22Rv1 (cell line): ENCODE results near the gene FAM168A.

Experiments
- ZFX ChIP-seq: fragments of 450-650 bp; IDR thresholded peaks from 2 replicates; pipeline ENCODE4 v1.6.1; 2017; ENCODE audit warnings: antibody characterized with exemption, borderline replicate concordance
- TF ChIP-seq, protein P1 (sequence below): fragments of 450-650 bp; IDR thresholded peaks from 2 replicates; pipeline ENCODE4 v1.5.1; 2017; ENCODE audit warnings: mild to moderate bottlenecking

DNA sequence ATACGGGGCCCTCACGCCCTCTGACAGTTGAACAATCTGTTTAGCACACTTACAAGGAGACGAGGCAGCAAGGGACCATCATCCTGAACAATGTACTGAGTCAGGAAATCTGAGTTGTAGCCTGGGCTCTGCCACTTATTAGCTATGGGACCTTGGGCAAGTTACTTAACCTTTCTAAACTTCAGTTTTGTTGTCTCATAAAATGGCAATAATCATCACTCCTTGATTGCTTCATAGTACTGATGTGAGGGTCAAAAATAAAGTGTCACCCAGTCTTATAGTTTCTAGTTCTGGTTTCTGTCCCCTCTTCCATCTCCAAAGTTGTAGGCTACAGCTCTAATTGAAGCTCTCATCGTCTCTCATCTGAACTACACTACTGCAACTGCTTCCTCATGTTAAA is 175.0 kb downstream of the FAM168A start:
- TF ChIP-seq, protein P1, sequence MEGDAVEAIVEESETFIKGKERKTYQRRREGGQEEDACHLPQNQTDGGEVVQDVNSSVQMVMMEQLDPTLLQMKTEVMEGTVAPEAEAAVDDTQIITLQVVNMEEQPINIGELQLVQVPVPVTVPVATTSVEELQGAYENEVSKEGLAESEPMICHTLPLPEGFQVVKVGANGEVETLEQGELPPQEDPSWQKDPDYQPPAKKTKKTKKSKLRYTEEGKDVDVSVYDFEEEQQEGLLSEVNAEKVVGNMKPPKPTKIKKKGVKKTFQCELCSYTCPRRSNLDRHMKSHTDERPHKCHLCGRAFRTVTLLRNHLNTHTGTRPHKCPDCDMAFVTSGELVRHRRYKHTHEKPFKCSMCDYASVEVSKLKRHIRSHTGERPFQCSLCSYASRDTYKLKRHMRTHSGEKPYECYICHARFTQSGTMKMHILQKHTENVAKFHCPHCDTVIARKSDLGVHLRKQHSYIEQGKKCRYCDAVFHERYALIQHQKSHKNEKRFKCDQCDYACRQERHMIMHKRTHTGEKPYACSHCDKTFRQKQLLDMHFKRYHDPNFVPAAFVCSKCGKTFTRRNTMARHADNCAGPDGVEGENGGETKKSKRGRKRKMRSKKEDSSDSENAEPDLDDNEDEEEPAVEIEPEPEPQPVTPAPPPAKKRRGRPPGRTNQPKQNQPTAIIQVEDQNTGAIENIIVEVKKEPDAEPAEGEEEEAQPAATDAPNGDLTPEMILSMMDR = no peak
- no peak for TF ChIP-seq ZFX
